ENCODE results near the gene GINS2.

Gene GINS2

GRCh38 chr16:85688586-85689284 lies at the start of gene GINS2:
GINS2 (minus strand) TSS chr16:85688954; CDS start chr16:85688898, 56 bp downstream.
- peak; percentile 99 for DNase-seq (ENCODE audit: low spot score)

GRCh38 chr16:85736921-85737320 lies 48.2 kb upstream of the GINS2 start:
- no peak for DNase-seq (ENCODE audit: low spot score)

- DNase-seq (ENCODE audit: low spot score) = no peak
Measured at GRCh38 chr16:85735946-85736345, 47.2 kb upstream of the GINS2 start.

- DNase-seq (ENCODE audit: low spot score) = no peak
Measured at GRCh38 chr16:85735225-85735635, 46.5 kb upstream of the GINS2 start.

GRCh38 chr16:85734311-85735017 lies 45.7 kb upstream of the GINS2 start:
- DNase-seq (ENCODE audit: low spot score) = no peak

GRCh38 chr16:85733839-85734170 lies 45.1 kb upstream of the GINS2 start:
- no peak for DNase-seq (ENCODE audit: low spot score)

- no peak for DNase-seq (ENCODE audit: low spot score)
Measured at GRCh38 chr16:85733155-85733838, 44.5 kb upstream of the GINS2 start.

GRCh38 chr16:85731179-85731578 lies 42.4 kb upstream of the GINS2 start:
- no peak for DNase-seq (ENCODE audit: low spot score)

- no peak for DNase-seq (ENCODE audit: low spot score)
Measured at GRCh38 chr16:85730186-85730465, 41.4 kb upstream of the GINS2 start.

- DNase-seq (ENCODE audit: low spot score) = no peak
Measured at GRCh38 chr16:85729452-85730185, 40.9 kb upstream of the GINS2 start.

GRCh38 chr16:85728879-85729278 lies 40.1 kb upstream of the GINS2 start:
- no peak for DNase-seq (ENCODE audit: low spot score)

GRCh38 chr16:85724936-85725335 lies 36.2 kb upstream of the GINS2 start:
- DNase-seq (ENCODE audit: low spot score) = no peak

GRCh38 chr16:85724126-85724879 lies 35.5 kb upstream of the GINS2 start:
- peak; percentile 49 for DNase-seq (ENCODE audit: low spot score)

GRCh38 chr16:85722128-85722893 lies 33.6 kb upstream of the GINS2 start:
- no peak for DNase-seq (ENCODE audit: low spot score)

- DNase-seq (ENCODE audit: low spot score) = no peak
Measured at GRCh38 chr16:85720302-85720637, 31.5 kb upstream of the GINS2 start.

GRCh38 chr16:85719605-85720301 lies 31.0 kb upstream of the GINS2 start:
- DNase-seq (ENCODE audit: low spot score) = no peak

- peak; percentile 78 for DNase-seq (ENCODE audit: low spot score)
Measured at GRCh38 chr16:85718682-85719081, 29.9 kb upstream of the GINS2 start.

- no peak for DNase-seq (ENCODE audit: low spot score)
Measured at GRCh38 chr16:85718153-85718477, 29.4 kb upstream of the GINS2 start.

- peak; percentile 92 for DNase-seq (ENCODE audit: low spot score)
Measured at GRCh38 chr16:85717393-85718152, 28.8 kb upstream of the GINS2 start.

GRCh38 chr16:85716680-85717038 lies 27.9 kb upstream of the GINS2 start:
- no peak for DNase-seq (ENCODE audit: low spot score)

Data from HuH-7 (cell line).